HAP-1 (cell line): Measurements from ENCODE around the gene DGCR8.

Experiments used
- DNase-seq, 2 experiments: peaks; one replicate each; pipeline ENCODE4 v3.0.0-alpha.2; 2016 to 2020; ENCODE audit warnings: low spot score in 2 of 2
- H3K27me3 ChIP-seq: fragments of 250-450 bp; sonication (Bioruptor Pico); 2 replicates; pipeline ENCODE4 v1.5.1; 2020; ENCODE audit warnings: low read depth, mild to moderate bottlenecking, moderate library complexity
- H3K36me3 ChIP-seq: fragments of 250-450 bp; sonication (Bioruptor Pico); replicated peaks from 2 replicates; pipeline ENCODE4 v1.5.1; 2020; ENCODE audit warnings: mild to moderate bottlenecking
- H3K4me1 ChIP-seq: fragments of 250-450 bp; sonication (Bioruptor Pico); 2 replicates; pipeline ENCODE4 v1.5.1; 2020; ENCODE audit warnings: mild to moderate bottlenecking
- H3K4me3 ChIP-seq: fragments of 250-450 bp; sonication (Bioruptor Pico); 2 replicates; pipeline ENCODE4 v1.5.1; 2020; ENCODE audit warnings: mild to moderate bottlenecking, moderate library complexity
- H3K9me3 ChIP-seq: fragments of 250-450 bp; sonication (Bioruptor Pico); 2 replicates; pipeline ENCODE4 v1.5.1; 2020; ENCODE audit warnings: mild to moderate bottlenecking, moderate library complexity
- in situ Hi-C: fragments of 300-500 bp; cut with MboI; formaldehyde crosslinking; loops from 3 replicates; pipeline ENCODE4 v1.14.3; 2020; ENCODE audit warnings: low sequenced_read_pairs, inconsistent platforms, mixed read lengths

Gene DGCR8

GRCh38 chr22:20096574-20097420 lies 16.8 kb downstream of the DGCR8 start:
- in situ Hi-C loops: no loop called here
- Histone ChIP-seq H3K27me3 (no peaks in the 10 kb centered on the region), H3K4me3 (no peak overlapping the region), H3K9me3 (no peaks in the 10 kb centered on the region), H3K4me1 (no peaks in the 10 kb centered on the region), H3K36me3 (peaks cover 96% of the 10 kb centered on the region)
- DNase-seq: no peak

- no peak overlapping the region for H3K4me3 ChIP-seq
- H3K9me3 ChIP-seq: no peaks in the 10 kb centered on the region
- H3K36me3 ChIP-seq: peaks cover 93% of the 10 kb centered on the region
- no peak for DNase-seq
- peaks cover 3% of the 10 kb centered on the region; the same call in 1 of the 2 replicates for H3K4me1 ChIP-seq
- in situ Hi-C loops: no loop called here
- H3K27me3 ChIP-seq: no peaks in the 10 kb centered on the region
These were observed 19.2 kb downstream of the DGCR8 start for GRCh38 chr22:20099099-20099711.

GRCh38 chr22:20101638-20102037 lies 21.6 kb downstream of the DGCR8 start:
- H3K36me3 ChIP-seq: peaks cover 93% of the 10 kb centered on the region
- H3K4me3 ChIP-seq: no peak overlapping the region
- no peaks in the 10 kb centered on the region for H3K27me3 ChIP-seq
- H3K9me3 ChIP-seq: no peaks in the 10 kb centered on the region
- DNase-seq: no peak
- H3K4me1 ChIP-seq: peaks cover 3% of the 10 kb centered on the region; the same call in 1 of the 2 replicates
- in situ Hi-C loops: no loop called here

GRCh38 chr22:20102203-20102780 lies 22.3 kb downstream of the DGCR8 start:
- in situ Hi-C loops: no loop called here
- Histone ChIP-seq H3K36me3 (peaks cover 93% of the 10 kb centered on the region), H3K4me3 (no peak overlapping the region), H3K27me3 (no peaks in the 10 kb centered on the region), H3K9me3 (no peaks in the 10 kb centered on the region), H3K4me1 (peaks cover 3% of the 10 kb centered on the region; the same call in 1 of the 2 replicates)
- DNase-seq: no peak

GRCh38 chr22:20105456-20106204 lies 25.6 kb downstream of the DGCR8 start:
- Histone ChIP-seq H3K9me3 (no peaks in the 10 kb centered on the region), H3K4me3 (no peak overlapping the region), H3K27me3 (no peaks in the 10 kb centered on the region), H3K4me1 (peaks cover 3% of the 10 kb centered on the region; the same call in 1 of the 2 replicates), H3K36me3 (peaks cover 97% of the 10 kb centered on the region)
- DNase-seq: no peak
- in situ Hi-C loops: no loop called here

GRCh38 chr22:20106205-20106848 lies 26.3 kb downstream of the DGCR8 start:
- Histone ChIP-seq H3K36me3 (peaks cover 97% of the 10 kb centered on the region), H3K4me3 (no peak overlapping the region), H3K9me3 (no peaks in the 10 kb centered on the region), H3K27me3 (no peaks in the 10 kb centered on the region), H3K4me1 (peaks cover 3% of the 10 kb centered on the region; the same call in 1 of the 2 replicates)
- no peak for DNase-seq
- in situ Hi-C loops: no loop called here

- H3K4me1 ChIP-seq: peaks cover 3% of the 10 kb centered on the region; the same call in 1 of the 2 replicates
- peaks cover 96% of the 10 kb centered on the region for H3K36me3 ChIP-seq
- no peak for DNase-seq
- H3K9me3 ChIP-seq: no peaks in the 10 kb centered on the region
- in situ Hi-C loops: no loop called here
- H3K4me3 ChIP-seq: no peak overlapping the region
- no peaks in the 10 kb centered on the region for H3K27me3 ChIP-seq
These were observed 26.8 kb downstream of the DGCR8 start for GRCh38 chr22:20106849-20107237.

GRCh38 chr22:20107471-20107901 lies 27.4 kb downstream of the DGCR8 start:
- in situ Hi-C loops: no loop called here
- no peak for DNase-seq
- Histone ChIP-seq H3K4me3 (no peak overlapping the region), H3K9me3 (no peaks in the 10 kb centered on the region), H3K36me3 (peaks cover 96% of the 10 kb centered on the region), H3K4me1 (peaks cover 3% of the 10 kb centered on the region; the same call in 1 of the 2 replicates), H3K27me3 (no peaks in the 10 kb centered on the region)

- peaks cover 96% of the 10 kb centered on the region for H3K36me3 ChIP-seq
- in situ Hi-C loops: no loop called here
These were observed 28.1 kb downstream of the DGCR8 start for GRCh38 chr22:20107951-20108756.

GRCh38 chr22:20108757-20109230 lies 28.8 kb downstream of the DGCR8 start:
- H3K27me3 ChIP-seq: no peaks in the 10 kb centered on the region
- no peaks in the 10 kb centered on the region for H3K9me3 ChIP-seq
- H3K36me3 ChIP-seq: peaks cover 96% of the 10 kb centered on the region
- DNase-seq: no peak
- H3K4me1 ChIP-seq: no peaks in the 10 kb centered on the region
- in situ Hi-C loops: no loop called here
- no peak overlapping the region for H3K4me3 ChIP-seq

More at GRCh38 chr22:20107951-20108756, 28.1 kb downstream of the DGCR8 start:
- no peak for DNase-seq
- no peaks in the 10 kb centered on the region for H3K9me3 ChIP-seq
- no peak overlapping the region for H3K4me3 ChIP-seq
- H3K4me1 ChIP-seq: peaks cover 1% of the 10 kb centered on the region; the same call in 1 of the 2 replicates
- no peaks in the 10 kb centered on the region for H3K27me3 ChIP-seq

GRCh38 chr22:20109411-20110358 lies 29.6 kb downstream of the DGCR8 start:
- Histone ChIP-seq H3K4me3 (no peak overlapping the region), H3K36me3 (peaks cover 99% of the 10 kb centered on the region), H3K4me1 (no peaks in the 10 kb centered on the region), H3K27me3 (no peaks in the 10 kb centered on the region), H3K9me3 (no peaks in the 10 kb centered on the region)
- DNase-seq: no peak
- in situ Hi-C loops: no loop called here
